Neuron (in vitro differentiated cells): Measurements from ENCODE around the gene SLAIN1.
"Not testable (repeated sequence)": the region's sequence is repeated elsewhere in the genome, so short reads cannot be mapped to it uniquely, and the experiment has no call there.

Source experiments
- H2AFZ ChIP-seq: one replicate; pipeline ENCODE4 v1.6.1; 2013; ENCODE audit warnings: low read depth, mild to moderate bottlenecking, inconsistent platforms, low read length, moderate library complexity
- H3K27me3 ChIP-seq: one replicate; pipeline ENCODE4 v1.6.1; 2013; ENCODE audit warnings: low read length; ENCODE audit not compliant: insufficient read depth
- H3K36me3 ChIP-seq: one replicate; pipeline ENCODE4 v1.6.1; 2013; ENCODE audit warnings: low read length; ENCODE audit not compliant: insufficient read depth
- H3K4me1 ChIP-seq: one replicate; pipeline ENCODE4 v1.6.1; 2013; ENCODE audit warnings: low read length; ENCODE audit not compliant: insufficient read depth
- H3K4me3 ChIP-seq: 2 replicates; pipeline ENCODE4 v1.5.1; 2013; ENCODE audit warnings: mild to moderate bottlenecking, low read length, moderate library complexity
- H3K9me3 ChIP-seq: one replicate; pipeline ENCODE4 v1.6.1; 2013; ENCODE audit warnings: low read length

The SLAIN1 gene

GRCh38 chr13:77697217-77698103 is at the start of gene SLAIN1:
SLAIN1 (plus strand) TSS chr13:77697687; CDS start chr13:77697914, 227 bp downstream.
- H2AFZ ChIP-seq: peak within 1 kb of the TSS; percentile 68
- no peaks in the 10 kb centered on the region for H3K9me3 ChIP-seq
- no peaks in the 10 kb centered on the region for H3K36me3 ChIP-seq
- H3K4me1 ChIP-seq: peaks cover 53% of the 10 kb centered on the region
- no peaks in the 10 kb centered on the region for H3K27me3 ChIP-seq
- peak within 1 kb of the TSS; percentile 87 for H3K4me3 ChIP-seq

GRCh38 chr13:77650409-77650808 is 47.1 kb upstream of the SLAIN1 start:
- Histone ChIP-seq H3K4me3 (no peak overlapping the region), H3K27me3 (no peaks in the 10 kb centered on the region), H3K9me3 (no peaks in the 10 kb centered on the region), H3K4me1 (no peaks in the 10 kb centered on the region), H2AFZ (no peak overlapping the region), H3K36me3 (no peaks in the 10 kb centered on the region)

DNA sequence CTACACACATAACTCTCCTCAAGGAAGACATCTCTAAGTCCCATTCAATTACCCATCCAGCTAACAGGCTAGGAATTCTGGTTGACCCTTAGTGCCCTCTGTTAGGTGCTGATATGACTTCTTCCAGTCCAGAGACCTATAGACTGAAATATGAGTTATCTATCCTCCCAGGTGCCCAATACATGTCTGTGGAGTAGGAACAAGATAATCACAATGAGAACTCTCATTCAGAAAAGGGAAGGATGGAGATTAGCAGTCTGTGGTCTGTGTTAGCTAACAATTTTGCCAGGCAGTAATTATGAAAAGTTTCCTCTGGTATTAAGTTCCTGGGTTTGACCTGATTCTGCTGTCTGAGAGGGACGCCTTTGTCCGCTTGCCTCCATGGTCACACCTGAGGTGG is 44.2 kb upstream of the SLAIN1 start:
- H2AFZ ChIP-seq: no peak overlapping the region
- peaks cover 3% of the 10 kb centered on the region for H3K9me3 ChIP-seq
- H3K4me1 ChIP-seq: no peaks in the 10 kb centered on the region
- no peak overlapping the region for H3K4me3 ChIP-seq
- no peaks in the 10 kb centered on the region for H3K36me3 ChIP-seq
- no peaks in the 10 kb centered on the region for H3K27me3 ChIP-seq

DNA sequence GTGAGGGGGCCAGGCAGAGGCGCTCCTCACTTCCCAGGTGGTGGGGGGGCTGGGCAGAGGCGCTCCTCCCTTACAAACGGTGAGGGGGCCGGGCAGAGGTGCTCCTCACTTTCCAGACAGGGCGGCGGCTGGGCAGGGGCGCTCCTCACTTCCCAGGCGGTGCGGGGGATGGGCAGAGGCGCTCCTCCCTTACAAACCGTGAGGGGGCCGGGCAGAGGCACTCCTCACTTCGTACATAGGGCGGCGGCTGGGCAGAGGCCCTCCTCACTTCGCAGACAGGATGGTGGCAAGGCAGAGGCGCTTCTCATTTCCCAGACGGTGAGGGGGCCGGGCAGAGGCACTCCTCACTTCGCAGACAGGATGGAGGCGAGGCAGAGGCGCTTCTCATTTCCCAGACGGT is 37.5 kb upstream of the SLAIN1 start:
- not testable (repeated sequence) for H2AFZ ChIP-seq, H3K4me3 ChIP-seq, H3K27me3 ChIP-seq, H3K9me3 ChIP-seq, H3K4me1 ChIP-seq, H3K36me3 ChIP-seq

GRCh38 chr13:77660841-77661250 is 36.6 kb upstream of the SLAIN1 start:
- peaks cover 6% of the 10 kb centered on the region for H3K9me3 ChIP-seq
- H3K4me3 ChIP-seq: no peak overlapping the region
- H3K36me3 ChIP-seq: no peaks in the 10 kb centered on the region
- no peak overlapping the region for H2AFZ ChIP-seq
- no peaks in the 10 kb centered on the region for H3K4me1 ChIP-seq
- no peaks in the 10 kb centered on the region for H3K27me3 ChIP-seq

- H2AFZ ChIP-seq, H3K36me3 ChIP-seq, H3K9me3 ChIP-seq, H3K4me1 ChIP-seq, H3K27me3 ChIP-seq, H3K4me3 ChIP-seq: not testable (repeated sequence)
Measured at GRCh38 chr13:77662301-77662700, 35.2 kb upstream of the SLAIN1 start.

DNA sequence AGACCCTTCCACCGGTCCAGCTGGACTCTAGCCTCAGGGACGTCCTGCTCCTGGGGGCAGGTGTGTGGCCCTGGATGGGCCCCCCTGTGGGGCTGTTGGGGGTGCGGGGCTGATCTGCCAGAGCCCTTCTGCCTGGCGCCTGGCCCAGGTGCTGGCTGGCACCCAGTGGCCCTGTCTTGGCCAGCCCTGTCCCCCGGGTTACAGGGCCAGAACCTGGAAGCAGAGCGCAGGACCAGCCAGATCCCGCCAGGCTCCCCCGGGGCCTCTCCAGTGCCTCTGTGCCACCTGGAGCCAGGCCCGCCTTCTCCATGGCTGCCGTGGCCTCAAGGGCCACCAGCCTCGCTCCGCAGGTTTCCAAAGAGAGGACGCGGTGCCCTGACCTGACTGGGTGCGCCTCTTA is 34.7 kb upstream of the SLAIN1 start:
- not testable (repeated sequence) for H3K27me3 ChIP-seq, H3K4me3 ChIP-seq, H3K36me3 ChIP-seq, H2AFZ ChIP-seq, H3K4me1 ChIP-seq, H3K9me3 ChIP-seq

GRCh38 chr13:77674852-77675251 is 22.6 kb upstream of the SLAIN1 start:
- Histone ChIP-seq H2AFZ (no peak overlapping the region), H3K9me3 (no peaks in the 10 kb centered on the region), H3K4me1 (peaks cover 17% of the 10 kb centered on the region), H3K36me3 (no peaks in the 10 kb centered on the region), H3K27me3 (no peaks in the 10 kb centered on the region), H3K4me3 (no peak overlapping the region)

DNA sequence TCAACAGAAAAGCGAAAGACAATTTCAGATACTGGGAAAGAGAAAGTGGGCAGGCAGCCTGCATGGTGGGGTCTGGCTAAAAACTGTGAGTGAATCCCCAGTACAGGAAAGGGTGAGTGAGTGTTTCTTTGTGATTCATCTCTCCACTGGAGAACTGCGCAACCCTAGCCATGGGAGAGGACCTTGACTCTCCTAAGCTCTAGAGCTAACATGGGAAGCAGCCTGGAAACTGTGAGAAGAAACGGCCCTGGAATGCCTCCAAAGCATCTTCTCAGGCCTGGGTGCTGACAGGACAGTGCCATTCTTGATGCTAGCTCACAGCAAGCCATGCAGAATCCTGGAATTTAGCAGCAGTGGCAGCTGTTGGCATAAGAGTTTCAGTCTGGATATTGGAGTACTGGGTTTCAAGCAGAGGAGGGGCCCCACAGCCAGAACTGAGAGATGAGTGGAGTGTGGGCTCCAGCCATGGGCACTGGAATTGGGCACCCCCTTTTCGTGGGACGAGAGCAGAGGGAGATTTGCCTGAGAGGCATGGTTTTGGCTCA is 18.7 kb upstream of the SLAIN1 start:
- Histone ChIP-seq H3K36me3 (no peaks in the 10 kb centered on the region), H3K4me1 (peaks cover 17% of the 10 kb centered on the region), H2AFZ (no peak overlapping the region), H3K27me3 (no peaks in the 10 kb centered on the region), H3K9me3 (no peaks in the 10 kb centered on the region), H3K4me3 (no peak overlapping the region)

GRCh38 chr13:77687799-77688198 is 9.7 kb upstream of the SLAIN1 start:
- H3K27me3 ChIP-seq: no peaks in the 10 kb centered on the region
- peaks cover 2% of the 10 kb centered on the region for H3K9me3 ChIP-seq
- H3K4me3 ChIP-seq: no peak overlapping the region
- no peaks in the 10 kb centered on the region for H3K36me3 ChIP-seq
- no peak overlapping the region for H2AFZ ChIP-seq
- peaks cover 9% of the 10 kb centered on the region for H3K4me1 ChIP-seq

DNA sequence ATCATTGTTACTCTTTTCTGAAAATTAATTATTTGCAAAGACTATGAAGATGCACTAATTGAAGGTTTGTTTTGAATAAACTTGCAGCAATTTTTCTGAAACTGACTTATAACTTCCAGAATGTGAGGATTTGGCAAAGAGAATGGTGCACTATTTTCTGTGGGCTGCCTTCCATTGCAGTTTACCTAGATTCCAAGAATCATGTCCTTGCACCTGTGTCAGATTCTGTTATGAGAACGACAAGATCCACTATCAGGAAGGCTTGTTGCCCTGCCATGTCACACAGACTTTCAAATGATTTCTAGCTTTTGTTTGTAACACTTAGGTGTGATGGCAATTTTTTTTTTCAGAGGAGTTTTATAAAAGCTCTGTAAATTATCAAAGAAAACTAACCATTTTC is 5.6 kb upstream of the SLAIN1 start:
- Histone ChIP-seq H3K4me1 (peaks cover 40% of the 10 kb centered on the region), H3K27me3 (no peaks in the 10 kb centered on the region), H2AFZ (peak overlapping the region; percentile 17), H3K36me3 (no peaks in the 10 kb centered on the region), H3K4me3 (no peak overlapping the region), H3K9me3 (peaks cover 2% of the 10 kb centered on the region)

GRCh38 chr13:77692746-77693448 is 4.6 kb upstream of the SLAIN1 start:
- peaks cover 43% of the 10 kb centered on the region for H3K4me1 ChIP-seq
- no peak overlapping the region for H2AFZ ChIP-seq
- H3K27me3 ChIP-seq: no peaks in the 10 kb centered on the region
- peaks cover 2% of the 10 kb centered on the region for H3K9me3 ChIP-seq
- no peak overlapping the region for H3K4me3 ChIP-seq
- no peaks in the 10 kb centered on the region for H3K36me3 ChIP-seq

GRCh38 chr13:77693449-77693940 is 4.0 kb upstream of the SLAIN1 start:
- Histone ChIP-seq H2AFZ (no peak overlapping the region), H3K4me1 (peaks cover 43% of the 10 kb centered on the region), H3K4me3 (no peak overlapping the region), H3K27me3 (no peaks in the 10 kb centered on the region), H3K9me3 (peaks cover 2% of the 10 kb centered on the region), H3K36me3 (no peaks in the 10 kb centered on the region)
